Astrocyte (in vitro differentiated cells and primary cell): ENCODE results near the gene CSF2RB. TPM values are rescaled to one million over a fixed set of nuclear protein-coding genes. Genes with fewer than 3 reads are reported as not detected.

Experiments used
- DNase-seq: peaks from one replicate; pipeline ENCODE4 v3.0.0-alpha.2; 2010; ENCODE audit warnings: low read depth
- FAIRE-seq: peaks from 2 replicates; lab custom pipeline; 2011; peaks lifted over from hg19 to GRCh38; lab: Jason Lieb, UNC
- H2AFZ ChIP-seq: 2 replicates; pipeline ENCODE4 v1.6.0; 2012; ENCODE audit warnings: low read depth, low read length, inconsistent platforms
- H3K27ac ChIP-seq: 2 replicates; pipeline ENCODE4 v1.5.1; 2011; ENCODE audit warnings: low read depth, low read length, inconsistent platforms
- H3K27me3 ChIP-seq: 2 replicates; pipeline ENCODE4 v1.6.0; 2011; ENCODE audit warnings: low read length, inconsistent platforms; ENCODE audit not compliant: insufficient read depth
- H3K36me3 ChIP-seq: 2 replicates; pipeline ENCODE4 v1.5.1; 2011; ENCODE audit warnings: low read length, inconsistent platforms; ENCODE audit not compliant: insufficient read depth
- H3K4me1 ChIP-seq: 2 replicates; pipeline ENCODE4 v1.5.1; 2011; ENCODE audit warnings: low read length, inconsistent platforms; ENCODE audit not compliant: insufficient read depth
- H3K4me2 ChIP-seq: 2 replicates; pipeline ENCODE4 v1.6.0; 2012; ENCODE audit warnings: low read length, inconsistent platforms
- H3K4me3 ChIP-seq: 2 replicates; pipeline ENCODE4 v1.5.1; 2011; ENCODE audit warnings: low read depth, mild to moderate bottlenecking, low read length, inconsistent platforms; ENCODE audit not compliant: insufficient read depth
- H3K79me2 ChIP-seq: 2 replicates; pipeline ENCODE4 v1.6.0; 2012; ENCODE audit warnings: mild to moderate bottlenecking, low read length, inconsistent platforms; ENCODE audit not compliant: insufficient read depth
- H3K9ac ChIP-seq: 2 replicates; pipeline ENCODE4 v1.6.0; 2012; ENCODE audit warnings: mild to moderate bottlenecking, low read length, inconsistent platforms
- H3K9me3 ChIP-seq: 2 replicates; pipeline ENCODE4 v1.5.1; 2012; ENCODE audit warnings: low read depth, mild to moderate bottlenecking, low read length, inconsistent platforms; ENCODE audit not compliant: insufficient read depth
- H4K20me1 ChIP-seq: 2 replicates; pipeline ENCODE4 v1.6.0; 2012; ENCODE audit warnings: low read length, inconsistent platforms; ENCODE audit not compliant: insufficient read depth
- H3K27ac Mint-ChIP-seq: one replicate; pipeline ENCODE4 v1.8.0; 2021; ENCODE audit warnings: mild to moderate bottlenecking, mixed read lengths; ENCODE audit not compliant: unreplicated experiment
- H3K27me3 Mint-ChIP-seq: one replicate; pipeline ENCODE4 v1.8.0; 2021; ENCODE audit warnings: low read depth, mixed read lengths; ENCODE audit not compliant: unreplicated experiment
- H3K36me3 Mint-ChIP-seq: one replicate; pipeline ENCODE4 v1.8.0; 2021; ENCODE audit warnings: low read depth, mixed read lengths; ENCODE audit not compliant: unreplicated experiment
- H3K4me1 Mint-ChIP-seq: one replicate; pipeline ENCODE4 v1.8.0; 2021; ENCODE audit warnings: low read depth, mixed read lengths; ENCODE audit not compliant: unreplicated experiment
- H3K4me3 Mint-ChIP-seq: one replicate; pipeline ENCODE4 v1.8.0; 2021; ENCODE audit warnings: mild to moderate bottlenecking, moderate library complexity, mixed read lengths; ENCODE audit not compliant: unreplicated experiment
- H3K9me3 Mint-ChIP-seq: one replicate; pipeline ENCODE4 v1.8.0; 2021; ENCODE audit warnings: mild to moderate bottlenecking, mixed read lengths; ENCODE audit not compliant: unreplicated experiment
- EZH2 ChIP-seq: IDR thresholded peaks from 2 replicates; pipeline ENCODE4 v1.6.1; 2012; ENCODE audit warnings: mild to moderate bottlenecking, low read length, inconsistent platforms; ENCODE audit not compliant: insufficient read depth
- total RNA-seq: library from RNA; stranded (reverse); gene quantifications from 2 replicates; pipeline ENCODE4 v1.2.1, GENCODE V29; 2021
- TF ChIP-seq, protein P1 (sequence below): IDR thresholded peaks from 2 replicates; pipeline ENCODE4 v1.5.1; 2011; ENCODE audit warnings: low read depth, mild to moderate bottlenecking, inconsistent platforms, low read length, moderate library complexity; ENCODE audit not compliant: insufficient read depth

The CSF2RB gene
- total RNA-seq, 1 donor from 2014 or later = 0.09 TPM

DNA sequence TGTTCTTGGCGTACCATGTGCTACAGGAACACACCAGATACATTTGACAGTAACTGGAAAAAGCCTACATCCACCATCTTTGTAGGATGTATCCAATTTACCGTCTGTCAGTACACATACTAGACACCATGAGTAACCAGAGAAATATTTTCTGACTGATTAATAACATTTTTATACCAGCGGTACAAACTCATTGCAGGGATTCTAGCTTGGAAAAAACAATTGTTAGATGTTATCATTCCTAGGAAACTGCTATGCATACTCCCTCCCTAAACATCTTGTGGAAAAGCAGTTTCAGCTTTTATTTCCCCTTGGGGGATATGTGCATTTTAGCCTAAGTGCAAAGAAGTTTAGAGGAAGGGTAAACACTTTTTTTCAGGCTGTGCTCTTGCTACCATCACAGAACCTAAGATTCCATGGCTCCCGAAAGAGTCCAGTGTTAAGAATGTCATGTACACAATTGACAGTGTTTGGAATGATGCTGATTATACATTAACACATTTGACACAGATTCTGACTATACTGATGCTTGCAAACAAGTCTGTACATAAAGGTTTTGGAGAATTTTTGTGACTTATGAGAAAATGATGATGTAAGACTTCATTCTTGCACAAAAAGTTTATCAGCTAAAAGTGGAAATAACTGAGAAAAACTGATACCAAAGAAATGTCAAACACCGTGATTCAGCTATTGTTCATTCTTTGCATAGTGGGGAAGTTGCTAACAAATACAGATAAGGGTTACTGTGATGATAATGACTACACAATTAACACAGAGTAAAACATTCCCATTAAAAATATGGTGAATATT lies 28.9 kb upstream of the CSF2RB start:
- H2AFZ ChIP-seq = no peak overlapping the region
- H3K4me3 ChIP-seq = no peak overlapping the region
- no peaks in the 10 kb centered on the region for H3K36me3 ChIP-seq
- Mint-ChIP-seq H3K36me3 (no peaks in the 10 kb centered on the region), H3K27ac (no peak overlapping the region), H3K4me1 (no peaks in the 10 kb centered on the region), H3K9me3 (peaks cover 28% of the 10 kb centered on the region), H3K4me3 (no peak overlapping the region), H3K27me3 (peaks cover 3% of the 10 kb centered on the region)
- no peak overlapping the region for H3K4me2 ChIP-seq
- H3K9me3 ChIP-seq = no peaks in the 10 kb centered on the region
- FAIRE-seq (no peak), DNase-seq (peak; percentile 21)
- no peaks in the 10 kb centered on the region for H4K20me1 ChIP-seq
- H3K27ac ChIP-seq = no peak overlapping the region
- no peaks in the 10 kb centered on the region for H3K79me2 ChIP-seq
- no peak overlapping the region for H3K9ac ChIP-seq
- TF ChIP-seq, protein P1, sequence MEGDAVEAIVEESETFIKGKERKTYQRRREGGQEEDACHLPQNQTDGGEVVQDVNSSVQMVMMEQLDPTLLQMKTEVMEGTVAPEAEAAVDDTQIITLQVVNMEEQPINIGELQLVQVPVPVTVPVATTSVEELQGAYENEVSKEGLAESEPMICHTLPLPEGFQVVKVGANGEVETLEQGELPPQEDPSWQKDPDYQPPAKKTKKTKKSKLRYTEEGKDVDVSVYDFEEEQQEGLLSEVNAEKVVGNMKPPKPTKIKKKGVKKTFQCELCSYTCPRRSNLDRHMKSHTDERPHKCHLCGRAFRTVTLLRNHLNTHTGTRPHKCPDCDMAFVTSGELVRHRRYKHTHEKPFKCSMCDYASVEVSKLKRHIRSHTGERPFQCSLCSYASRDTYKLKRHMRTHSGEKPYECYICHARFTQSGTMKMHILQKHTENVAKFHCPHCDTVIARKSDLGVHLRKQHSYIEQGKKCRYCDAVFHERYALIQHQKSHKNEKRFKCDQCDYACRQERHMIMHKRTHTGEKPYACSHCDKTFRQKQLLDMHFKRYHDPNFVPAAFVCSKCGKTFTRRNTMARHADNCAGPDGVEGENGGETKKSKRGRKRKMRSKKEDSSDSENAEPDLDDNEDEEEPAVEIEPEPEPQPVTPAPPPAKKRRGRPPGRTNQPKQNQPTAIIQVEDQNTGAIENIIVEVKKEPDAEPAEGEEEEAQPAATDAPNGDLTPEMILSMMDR = no peak
- TF ChIP-seq EZH2 = no peak
- peaks cover 4% of the 10 kb centered on the region for H3K27me3 ChIP-seq
- H3K4me1 ChIP-seq = no peaks in the 10 kb centered on the region

DNA sequence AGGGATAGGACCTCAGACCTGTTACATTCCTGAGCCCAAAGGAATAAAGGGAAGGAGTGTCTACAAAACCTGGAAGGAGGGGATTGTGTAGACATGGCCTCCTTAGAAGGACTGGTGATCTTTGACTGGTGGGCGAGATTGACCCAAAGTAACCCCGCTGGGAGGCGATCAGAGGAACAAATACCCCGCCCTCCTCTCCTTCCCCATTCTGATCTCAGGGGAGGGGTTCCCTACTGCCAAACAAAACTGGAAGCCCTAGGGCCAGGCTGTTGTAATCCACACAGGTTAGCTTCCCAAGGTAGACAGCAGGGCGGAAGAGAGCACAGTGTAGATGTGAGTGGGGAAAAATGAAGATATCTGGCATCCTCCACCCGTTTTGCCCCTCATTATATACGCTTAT lies 28.0 kb upstream of the CSF2RB start:
- no peak overlapping the region for H3K27ac Mint-ChIP-seq
- TF ChIP-seq EZH2 = no peak
- TF ChIP-seq, protein P1 = no peak
- H3K27me3 Mint-ChIP-seq = peaks cover 3% of the 10 kb centered on the region
- Histone ChIP-seq H3K4me3 (no peak overlapping the region), H3K9me3 (no peaks in the 10 kb centered on the region), H4K20me1 (no peaks in the 10 kb centered on the region), H3K36me3 (no peaks in the 10 kb centered on the region), H3K4me1 (no peaks in the 10 kb centered on the region), H3K4me2 (no peak overlapping the region), H3K27ac (no peak overlapping the region), H3K27me3 (peaks cover 4% of the 10 kb centered on the region), H3K79me2 (no peaks in the 10 kb centered on the region), H3K9ac (no peak overlapping the region), H2AFZ (no peak overlapping the region)
- H3K4me1 Mint-ChIP-seq = no peaks in the 10 kb centered on the region
- FAIRE-seq (no peak), DNase-seq (no peak)
- no peaks in the 10 kb centered on the region for H3K36me3 Mint-ChIP-seq
- H3K9me3 Mint-ChIP-seq = peaks cover 25% of the 10 kb centered on the region
- no peak overlapping the region for H3K4me3 Mint-ChIP-seq

DNA sequence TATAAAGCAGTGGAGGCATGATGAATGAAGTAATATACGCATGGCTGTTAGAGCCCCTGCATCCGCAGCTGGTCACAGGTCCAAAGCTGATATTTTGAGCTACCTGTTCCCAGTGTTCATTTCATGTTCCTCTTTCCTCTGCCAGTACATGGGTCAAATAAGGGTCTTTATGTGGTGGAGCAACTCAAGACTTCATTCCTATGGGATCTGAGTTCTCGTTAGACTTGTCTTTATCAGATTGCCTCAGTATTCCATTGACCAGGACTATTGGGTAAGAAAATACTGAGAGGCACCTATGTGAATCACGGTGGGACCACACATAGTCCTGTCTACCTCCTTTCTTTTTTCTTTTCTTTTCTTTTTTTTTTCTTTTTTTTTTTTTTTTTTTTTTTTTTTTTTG lies 27.4 kb upstream of the CSF2RB start:
- H3K36me3 ChIP-seq = no peaks in the 10 kb centered on the region
- peaks cover 4% of the 10 kb centered on the region for H3K27me3 ChIP-seq
- no peaks in the 10 kb centered on the region for H3K79me2 ChIP-seq
- no peak overlapping the region for H2AFZ ChIP-seq
- H3K4me2 ChIP-seq = no peak overlapping the region
- no peaks in the 10 kb centered on the region for H3K4me1 ChIP-seq
- H3K9me3 ChIP-seq = no peaks in the 10 kb centered on the region
- Mint-ChIP-seq H3K9me3 (peaks cover 21% of the 10 kb centered on the region), H3K27me3 (peaks cover 3% of the 10 kb centered on the region), H3K27ac (no peak overlapping the region), H3K4me1 (no peaks in the 10 kb centered on the region), H3K36me3 (no peaks in the 10 kb centered on the region), H3K4me3 (no peak overlapping the region)
- no peak for FAIRE-seq
- no peak overlapping the region for H3K27ac ChIP-seq
- no peak overlapping the region for H3K9ac ChIP-seq
- TF ChIP-seq, protein P1 = no peak
- TF ChIP-seq EZH2 = no peak
- H4K20me1 ChIP-seq = no peaks in the 10 kb centered on the region
- DNase-seq = no peak
- no peak overlapping the region for H3K4me3 ChIP-seq
